H1 (cell line): ENCODE data around the gene MARCHF3. TPM values are rescaled to one million over a fixed set of nuclear protein-coding genes. Genes with fewer than 3 reads are reported as not detected.

ENCODE experiments used
- CTCF ChIA-PET: fragments of 300-600 bp; sonication (Branson Sonifier 250); formaldehyde crosslinking; loops from one replicate; lab custom pipeline; 2021; ENCODE audit not compliant: partially characterized antibody; lab: Charles Lee
- POLR2A ChIA-PET: fragments of 300-600 bp; sonication (Branson Sonifier 250); formaldehyde crosslinking; loops from one replicate; lab custom pipeline; 2021; ENCODE audit warnings: inconsistent platforms; ENCODE audit not compliant: partially characterized antibody; lab: Charles Lee
- DNase-seq, 2 experiments: peaks; one replicate each; pipeline versions ENCODE4 v3.0.0 to v3.0.0-alpha.2; 2010 to 2022; ENCODE audit warnings: low spot score in 2 of 2, low read depth in 1 of 2, mixed read lengths in 1 of 2
- FAIRE-seq: peaks from 2 replicates; lab custom pipeline; 2011; peaks lifted over from hg19 to GRCh38; lab: Jason Lieb, UNC
- H2AFZ ChIP-seq: 2 replicates; pipeline ENCODE4 v1.8.1; 2012; ENCODE audit warnings: low read length, inconsistent platforms
- H2AK5ac ChIP-seq: 2 replicates; pipeline ENCODE4 v1.6.1; 2013; ENCODE audit warnings: low read depth, low read length
- H2BK120ac ChIP-seq: replicated peaks from 2 replicates; pipeline ENCODE3; 2013; ENCODE audit warnings: low read depth, low read length, inconsistent platforms
- H2BK12ac ChIP-seq: 2 replicates; pipeline ENCODE4 v1.6.1; 2013; ENCODE audit warnings: low read depth, low read length
- H2BK15ac ChIP-seq: 2 replicates; pipeline ENCODE4 v1.6.1; 2013; ENCODE audit warnings: low read length
- H2BK20ac ChIP-seq: 2 replicates; pipeline ENCODE4 v1.6.1; 2013; ENCODE audit warnings: low read length
- H2BK5ac ChIP-seq: 2 replicates; pipeline ENCODE4 v1.6.1; 2013; ENCODE audit warnings: low read depth, low read length
- H3K14ac ChIP-seq: 2 replicates; pipeline ENCODE4 v1.6.1; 2013; ENCODE audit warnings: inconsistent platforms; ENCODE audit not compliant: insufficient read length
- H3K18ac ChIP-seq: 2 replicates; pipeline ENCODE4 v1.6.1; 2013; ENCODE audit warnings: low read length; ENCODE audit errors: extremely low read depth
- H3K23ac ChIP-seq: 2 replicates; pipeline ENCODE4 v1.6.1; 2013; ENCODE audit warnings: inconsistent platforms; ENCODE audit not compliant: insufficient read length
- H3K23me2 ChIP-seq: 2 replicates; pipeline ENCODE4 v1.6.1; 2013; ENCODE audit warnings: low read depth, low read length
- H3K27ac ChIP-seq: 2 replicates; pipeline ENCODE4 v1.6.1; 2011; ENCODE audit warnings: low read depth, low read length, inconsistent platforms
- H3K27me3 ChIP-seq, 4 experiments: replicated peaks in 1 of 4; 1 replicate in 1 of 4; 2 replicates in 3 of 4; pipeline versions ENCODE4 v1.6.1 to v1.8.1; 2011 to 2013; ENCODE audit warnings: low read length in 3 of 4, mild to moderate bottlenecking in 3 of 4, inconsistent platforms in 2 of 4, mixed read lengths in 2 of 4, moderate library complexity in 1 of 4; ENCODE audit not compliant: control insufficient read depth in 3 of 4, insufficient read depth in 3 of 4; ENCODE audit errors: extremely low read depth in 1 of 4
- H3K36me3 ChIP-seq, 4 experiments: 2 replicates each; pipeline versions ENCODE4 v1.6.1 to v1.8.1; 2011 to 2013; ENCODE audit warnings: mild to moderate bottlenecking in 4 of 4, low read length in 3 of 4, moderate library complexity in 2 of 4, control low read depth in 1 of 4, inconsistent platforms in 1 of 4; ENCODE audit not compliant: insufficient read depth in 4 of 4, control insufficient read depth in 2 of 4
- H3K4ac ChIP-seq: replicated peaks from 2 replicates; pipeline ENCODE3; 2013; ENCODE audit warnings: low read length, low read depth, mixed read lengths, inconsistent platforms; ENCODE audit not compliant: insufficient read length
- H3K4me1 ChIP-seq, 4 experiments: replicated peaks in 1 of 4; 1 replicate in 1 of 4; 2 replicates in 3 of 4; pipeline versions ENCODE4 v1.6.1 to v1.8.1; 2011 to 2013; ENCODE audit warnings: low read length in 3 of 4, inconsistent platforms in 2 of 4, mixed read lengths in 1 of 4; ENCODE audit not compliant: insufficient read depth in 4 of 4, control insufficient read depth in 3 of 4
- H3K4me2 ChIP-seq, 2 experiments: 2 replicates each; pipeline versions ENCODE4 v1.6.1 to v1.8.1; 2011 to 2013; ENCODE audit warnings: low read depth in 2 of 2, low read length in 2 of 2, control low read depth in 1 of 2, inconsistent platforms in 1 of 2, mild to moderate bottlenecking in 1 of 2; ENCODE audit not compliant: insufficient read depth in 1 of 2
- H3K4me3 ChIP-seq, 4 experiments: fragments of 200-600, 300-600 bp in 1 of 4; sonication (generic), shearing (Covaris generic), sonication (Bioruptor Twin) in 1 of 4; 2 replicates each; pipeline versions ENCODE4 v1.5.1 to v1.8.1; 2011 to 2016; ENCODE audit warnings: low read length in 4 of 4, low read depth in 3 of 4, control low read depth in 2 of 4, inconsistent platforms in 2 of 4, mild to moderate bottlenecking in 2 of 4, mixed read lengths in 1 of 4, moderate library complexity in 1 of 4; ENCODE audit not compliant: insufficient read depth in 2 of 4; ENCODE audit errors: extremely low read depth in 1 of 4
- H3K56ac ChIP-seq: replicated peaks from 2 replicates; pipeline ENCODE3; 2013; ENCODE audit warnings: low read depth, mild to moderate bottlenecking, mixed read lengths, low read length, inconsistent platforms; ENCODE audit not compliant: insufficient read length
- H3K79me1 ChIP-seq: 2 replicates; pipeline ENCODE4 v1.6.1; 2013; ENCODE audit warnings: low read depth, low read length, control low read depth
- H3K79me2 ChIP-seq, 2 experiments: 2 replicates each; pipeline versions ENCODE4 v1.6.1 to v1.8.1; 2012 to 2013; ENCODE audit warnings: low read length in 2 of 2, mild to moderate bottlenecking in 2 of 2, inconsistent platforms in 1 of 2; ENCODE audit not compliant: insufficient read depth in 2 of 2, control insufficient read depth in 1 of 2
- H3K9ac ChIP-seq, 4 experiments: replicated peaks in 1 of 4; 1 replicate in 1 of 4; 2 replicates in 3 of 4; pipeline versions ENCODE4 v1.6.1 to v1.8.1; 2011 to 2013; ENCODE audit warnings: low read depth in 3 of 4, low read length in 3 of 4, control low read depth in 2 of 4, mild to moderate bottlenecking in 2 of 4, moderate library complexity in 2 of 4, inconsistent platforms in 1 of 4; ENCODE audit errors: extremely low read depth in 1 of 4
- H3K9me3 ChIP-seq, 2 experiments: 2 replicates each; pipeline versions ENCODE4 v1.6.1 to v1.8.1; 2012 to 2013; ENCODE audit warnings: mild to moderate bottlenecking in 2 of 2, moderate library complexity in 2 of 2, control low read depth in 1 of 2, inconsistent platforms in 1 of 2, low read depth in 1 of 2, low read length in 1 of 2, mixed read lengths in 1 of 2; ENCODE audit not compliant: insufficient read depth in 2 of 2
- H4K20me1 ChIP-seq, 2 experiments: replicated peaks in 1 of 2; 2 replicates each; pipeline versions ENCODE3 to v1.8.1; 2011 to 2013; ENCODE audit warnings: inconsistent platforms in 2 of 2, low read length in 2 of 2, mild to moderate bottlenecking in 1 of 2; ENCODE audit not compliant: insufficient read depth in 2 of 2, control insufficient read depth in 1 of 2
- H4K5ac ChIP-seq: 2 replicates; pipeline ENCODE4 v1.6.1; 2013; ENCODE audit warnings: low read length, low read depth, mixed read lengths, inconsistent platforms; ENCODE audit not compliant: insufficient read length
- H4K8ac ChIP-seq: 2 replicates; pipeline ENCODE4 v1.8.0; 2013; ENCODE audit warnings: mild to moderate bottlenecking, moderate library complexity, low read length, inconsistent platforms; ENCODE audit not compliant: insufficient read depth; ENCODE audit errors: extremely low read depth
- H4K91ac ChIP-seq: replicated peaks from 2 replicates; pipeline ENCODE3; 2013; ENCODE audit warnings: low read length, mixed read lengths, inconsistent platforms; ENCODE audit not compliant: insufficient read length
- CBX5 ChIP-seq: fragments of 300-800, 300-1000 bp; sonication (generic); IDR thresholded peaks from 2 replicates; pipeline ENCODE4 v1.7.1; 2016; ENCODE audit warnings: antibody characterized with exemption, low read length, low read depth
- CREB1 ChIP-seq: IDR thresholded peaks from 2 replicates; pipeline ENCODE4 v1.6.1; 2012; ENCODE audit warnings: inconsistent platforms
- GTF2F1 ChIP-seq: IDR thresholded peaks from 2 replicates; pipeline ENCODE4 v1.6.1; 2012; ENCODE audit warnings: low read depth, low read length, improper control_type of control experiment, borderline replicate concordance
- HDAC2 ChIP-seq, 2 experiments: fragments of 300-600 bp in 1 of 2; sonication (generic) in 1 of 2; IDR thresholded peaks; 2 replicates each; pipeline ENCODE4 v1.6.1; 2011 to 2012; ENCODE audit warnings: low read depth in 2 of 2, low read length in 2 of 2, mild to moderate bottlenecking in 2 of 2, moderate library complexity in 2 of 2, borderline replicate concordance in 1 of 2, inconsistent platforms in 1 of 2
- HDAC6 ChIP-seq: IDR thresholded peaks from one replicate; pipeline ENCODE4 v1.7.1; 2012; ENCODE audit warnings: low read depth, mild to moderate bottlenecking, inconsistent platforms, low read length, moderate library complexity
- PHF8 ChIP-seq: fragments of 200-600 bp; sonication (generic); conservative IDR thresholded peaks from 2 replicates; pipeline ENCODE4 v1.7.1; 2012; ENCODE audit warnings: low read depth, mild to moderate bottlenecking, inconsistent platforms, low read length, moderate library complexity
- RBBP5 ChIP-seq: IDR thresholded peaks from 2 replicates; pipeline ENCODE4 v1.7.1; 2012; ENCODE audit warnings: low read depth, mild to moderate bottlenecking, inconsistent platforms, low read length, moderate library complexity, borderline replicate concordance
- SIX5 ChIP-seq: IDR thresholded peaks from 2 replicates; pipeline ENCODE4 v1.6.1; 2011; ENCODE audit warnings: mild to moderate bottlenecking, low read depth, low read length
- SP2 ChIP-seq: IDR thresholded peaks from 2 replicates; pipeline ENCODE4 v1.6.1; 2012; ENCODE audit warnings: mild to moderate bottlenecking, low read length, inconsistent platforms
- SUZ12 ChIP-seq: fragments of 200-600 bp; sonication (generic); IDR thresholded peaks from 2 replicates; pipeline ENCODE4 v1.6.1; 2012; ENCODE audit warnings: mild to moderate bottlenecking, inconsistent platforms, low read length, moderate library complexity, mixed read lengths
- TAF1 ChIP-seq: IDR thresholded peaks from 2 replicates; pipeline ENCODE4 v1.6.1; 2011; ENCODE audit warnings: mild to moderate bottlenecking, low read depth, low read length
- YY1 ChIP-seq: IDR thresholded peaks from 2 replicates; pipeline ENCODE4 v1.6.1; 2011; ENCODE audit warnings: low read depth, mild to moderate bottlenecking, low read length
- ZNF274 ChIP-seq: IDR thresholded peaks from 2 replicates; pipeline ENCODE4 v1.7.0; 2012; ENCODE audit warnings: low read length, borderline replicate concordance; ENCODE audit errors: extremely low read depth
- WGBS, 2 experiments: shearing (Covaris generic) in 1 of 2; methylation state at CpG; one replicate each; pipeline versions ENCODE4 v1.1.6 to v1.1.7; 2013 to 2015; ENCODE audit warnings: low lambda C conversion rate in 2 of 2, mixed read lengths in 2 of 2, inconsistent platforms in 1 of 2, low coverage in 1 of 2, missing lambda C conversion rate in 1 of 2; ENCODE audit not compliant: insufficient replicate concordance in 2 of 2, insufficient coverage in 1 of 2, insufficient read length in 1 of 2; ENCODE audit errors: extremely low coverage in 1 of 2, missing lambda C conversion rate in 1 of 2; 5-methylcytosine and 5-hydroxymethylcytosine counted together
- polyA plus RNA-seq, 7 experiments: library from polyadenylated mRNA; depleted of rRNA in 3 of 7; stranded (reverse) in 5 of 7; unstranded in 2 of 7; fragments of >200 nt in 5 of 7; fragments of 200-250 nt in 2 of 7; gene quantifications; 1 replicate in 5 of 7; 2 replicates in 1 of 7; 4 replicates in 1 of 7; pipeline versions ENCODE4 v1.2.1 to v1.2.3, GENCODE V29; 2011 to 2013; ENCODE audit warnings: missing spikeins in 2 of 7, mixed read lengths in 2 of 7
- total RNA-seq: library from RNA; stranded (reverse); fragmentation: NEBNext Ultra II Directional; extraction: Animal tissue kit (Norgen Biotek cat#: 25700); gene quantifications from 2 replicates; pipeline ENCODE4 v1.2.1, GENCODE V29; 2021
- TF ChIP-seq, protein P1 (sequence below): IDR thresholded peaks from 2 replicates; pipeline ENCODE4 v1.6.1; 2011; ENCODE audit warnings: low read depth, mild to moderate bottlenecking, low read length; ENCODE audit not compliant: insufficient read depth

Gene MARCHF3
- total and polyA plus RNA-seq, 2 of the 8 experiments (the other 6 are each of a cell fraction or from before 2014, with no cell fraction given) = 12.0 to 16.9 TPM

DNA sequence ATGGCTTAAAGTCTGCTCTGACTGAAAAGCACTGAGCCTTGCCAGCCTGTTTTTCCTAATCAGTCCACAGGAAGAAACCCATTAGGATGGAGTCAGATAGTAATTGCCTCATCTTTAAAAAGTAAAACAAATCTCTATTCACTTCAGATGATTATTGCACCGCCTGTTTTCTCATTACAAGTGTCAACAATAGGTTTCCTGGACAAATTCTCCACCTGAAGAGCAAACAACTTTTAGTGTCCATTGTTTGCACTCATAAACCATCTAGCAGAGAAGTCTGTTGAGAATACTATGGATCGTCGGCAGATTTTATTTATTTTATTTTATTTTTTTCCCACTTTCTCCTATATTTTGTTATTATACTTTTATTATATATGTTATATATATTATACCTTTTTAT is 22.7 kb upstream of the MARCHF3 start:
- H2BK20ac ChIP-seq = no peak overlapping the region
- H2AK5ac ChIP-seq = no peak overlapping the region
- H3K4ac ChIP-seq = no peak overlapping the region
- no peaks in the 10 kb centered on the region for H3K79me1 ChIP-seq
- H3K9me3 ChIP-seq = peaks cover 0 to 5% of the 10 kb centered on the region in 2 experiments; a peak in 1 of 4 replicates
- H3K4me2 ChIP-seq = no peak overlapping the region
- no peak overlapping the region for H2BK120ac ChIP-seq
- H3K27me3 ChIP-seq = no peaks in the 10 kb centered on the region
- TF ChIP-seq SP2 (no peak), CBX5 (no peak), PHF8 (no peak), TAF1 (no peak), HDAC2 (IDR thresholded peaks at IDR 0.05; ENCODE audit: borderline replicate concordance in 1 of 2, low read depth in 2 of 2, low read length in 2 of 2) (no peak), SIX5 (no peak), CREB1 (no peak), GTF2F1 (no peak), HDAC6 (no peak), RBBP5 (no peak), SUZ12 (no peak), ZNF274 (no peak), YY1 (no peak)
- TF ChIP-seq, protein P1, sequence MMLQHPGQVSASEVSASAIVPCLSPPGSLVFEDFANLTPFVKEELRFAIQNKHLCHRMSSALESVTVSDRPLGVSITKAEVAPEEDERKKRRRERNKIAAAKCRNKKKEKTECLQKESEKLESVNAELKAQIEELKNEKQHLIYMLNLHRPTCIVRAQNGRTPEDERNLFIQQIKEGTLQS = no peak
- WGBS, 2 experiments = 89% methylated on average over 3 of the region's 3 CpGs; no CpG with 5 or more reads in 1 of the 2 experiments
- no peak for DNase-seq
- H3K4me3 ChIP-seq = no peak overlapping the region
- H4K8ac ChIP-seq = no peak overlapping the region
- no peak overlapping the region for H2BK5ac ChIP-seq
- no peaks in the 10 kb centered on the region for H3K4me1 ChIP-seq
- H3K36me3 ChIP-seq = no peaks in the 10 kb centered on the region; a peak in 1 of 8 replicates
- CTCF ChIA-PET = no interaction called here
- no peak overlapping the region for H3K27ac ChIP-seq
- H3K23ac ChIP-seq = no peak overlapping the region
- no peak overlapping the region for H4K91ac ChIP-seq
- H3K14ac ChIP-seq = no peak overlapping the region
- H3K56ac ChIP-seq = no peak overlapping the region
- H2BK12ac ChIP-seq = no peak overlapping the region
- H3K79me2 ChIP-seq = no peaks in the 10 kb centered on the region
- no peak overlapping the region for H3K18ac ChIP-seq
- H4K20me1 ChIP-seq = no peaks in the 10 kb centered on the region
- POLR2A ChIA-PET = no interaction called here
- H2BK15ac ChIP-seq = no peak overlapping the region
- no peak for FAIRE-seq
- no peak overlapping the region for H3K9ac ChIP-seq
- H4K5ac ChIP-seq = no peak overlapping the region
- peaks cover 2% of the 10 kb centered on the region; the same call in 1 of the 2 replicates for H3K23me2 ChIP-seq
- no peak overlapping the region for H2AFZ ChIP-seq
